Measurements from ENCODE around the gene NOXA1. TPM values are rescaled to one million over a fixed set of nuclear protein-coding genes. Genes with fewer than 3 reads are reported as not detected.

NOXA1 gene
- total RNA-seq, 2 donors from 2014 or later: 3.5 to 9.6 TPM

GRCh38 chr9:137456061-137456863, 33.1 kb downstream of the NOXA1 start:
- Histone ChIP-seq H3K27me3 (replicated peaks; ENCODE audit: insufficient read depth) (no peaks in the 10 kb centered on the region), H3K9me3 (no peaks in the 10 kb centered on the region), H3K4me3 (peak overlapping the region; percentile 97), H3K36me3 (peaks cover 16% of the 10 kb centered on the region), H3K4me1 (ENCODE audit: control insufficient read depth in 1 of 2, low read depth in 2 of 2) (peaks cover 28 to 52% of the 10 kb centered on the region in 2 donors), H3K27ac (peak overlapping the region; percentile 97 to 99)
- no peak for TF ChIP-seq CTCF (IDR thresholded peaks at IDR 0.05)
- DNase-seq (ENCODE audit: low spot score): no peak
- ATAC-seq (ENCODE audit: insufficient number of reproducible peaks, low FRiP score, low read depth): peak; percentile 30

- Histone ChIP-seq H3K27ac (peak overlapping the region; percentile 97 to 99), H3K4me3 (peak overlapping the region; percentile 97)
- no peak for DNase-seq (ENCODE audit: low spot score)
Measured at GRCh38 chr9:137456864-137457405, 33.7 kb downstream of the NOXA1 start.

GRCh38 chr9:137457406-137458193, 34.4 kb downstream of the NOXA1 start:
- TF ChIP-seq CTCF (IDR thresholded peaks at IDR 0.05): peak; percentile 54
- DNase-seq (ENCODE audit: low spot score) (no peak), ATAC-seq (ENCODE audit: insufficient number of reproducible peaks, low FRiP score, low read depth) (no peak)
- H3K4me3 ChIP-seq: peak overlapping the region; percentile 97
- no peaks in the 10 kb centered on the region for H3K27me3 ChIP-seq (replicated peaks; ENCODE audit: insufficient read depth)
- peak overlapping the region; percentile 97 to 99 for H3K27ac ChIP-seq
- H3K4me1 ChIP-seq (ENCODE audit: control insufficient read depth in 1 of 2, low read depth in 2 of 2): peaks cover 28 to 52% of the 10 kb centered on the region in 2 donors
- H3K9me3 ChIP-seq: no peaks in the 10 kb centered on the region
- peaks cover 11% of the 10 kb centered on the region for H3K36me3 ChIP-seq

More at GRCh38 chr9:137456864-137457405, 33.7 kb downstream of the NOXA1 start:
- no peak for TF ChIP-seq CTCF (IDR thresholded peaks at IDR 0.05)
- H3K36me3 ChIP-seq: peaks cover 16% of the 10 kb centered on the region
- H3K9me3 ChIP-seq: no peaks in the 10 kb centered on the region
- H3K4me1 ChIP-seq (ENCODE audit: control insufficient read depth in 1 of 2, low read depth in 2 of 2): peaks cover 28 to 52% of the 10 kb centered on the region in 2 donors
- H3K27me3 ChIP-seq (replicated peaks; ENCODE audit: insufficient read depth): no peaks in the 10 kb centered on the region
- no peak for ATAC-seq (ENCODE audit: insufficient number of reproducible peaks, low FRiP score, low read depth)

GRCh38 chr9:137458194-137459151, 35.3 kb downstream of the NOXA1 start:
- DNase-seq (ENCODE audit: low spot score): no peak
- peak overlapping the region; percentile 97 to 99 for H3K27ac ChIP-seq
- no peak for TF ChIP-seq CTCF (IDR thresholded peaks at IDR 0.05)

More at GRCh38 chr9:137458194-137459151, 35.3 kb downstream of the NOXA1 start:
- no peaks in the 10 kb centered on the region for H3K9me3 ChIP-seq
- ATAC-seq (ENCODE audit: insufficient number of reproducible peaks, low FRiP score, low read depth): peak; percentile 27
- peaks cover 28 to 51% of the 10 kb centered on the region in 2 donors for H3K4me1 ChIP-seq (ENCODE audit: control insufficient read depth in 1 of 2, low read depth in 2 of 2)
- no peaks in the 10 kb centered on the region for H3K27me3 ChIP-seq (replicated peaks; ENCODE audit: insufficient read depth)
- peaks cover 8% of the 10 kb centered on the region for H3K36me3 ChIP-seq
- peak overlapping the region; percentile 97 for H3K4me3 ChIP-seq
